ENCODE data around the gene PRKCZ. TPM values are rescaled to one million over a fixed set of nuclear protein-coding genes. Genes with fewer than 3 reads are reported as not detected.

The PRKCZ gene
- total RNA-seq, 2 donors from 2014 or later, result 50.4 to 72.2 TPM

- Histone ChIP-seq H3K36me3 (no peaks in the 10 kb centered on the region), H3K27ac (no peak overlapping the region), H3K4me1 (no peaks in the 10 kb centered on the region), H3K4me3 (no peak overlapping the region), H3K9ac (ENCODE audit: low read depth in 2 of 2, low read length in 2 of 2) (no peak overlapping the region), H3K9me3 (no peaks in the 10 kb centered on the region), H3K27me3 (no peaks in the 10 kb centered on the region)
- no peak for DNase-seq
- intact Hi-C loops (cut with DNase I), result no loop called here
- TF ChIP-seq, protein P1, sequence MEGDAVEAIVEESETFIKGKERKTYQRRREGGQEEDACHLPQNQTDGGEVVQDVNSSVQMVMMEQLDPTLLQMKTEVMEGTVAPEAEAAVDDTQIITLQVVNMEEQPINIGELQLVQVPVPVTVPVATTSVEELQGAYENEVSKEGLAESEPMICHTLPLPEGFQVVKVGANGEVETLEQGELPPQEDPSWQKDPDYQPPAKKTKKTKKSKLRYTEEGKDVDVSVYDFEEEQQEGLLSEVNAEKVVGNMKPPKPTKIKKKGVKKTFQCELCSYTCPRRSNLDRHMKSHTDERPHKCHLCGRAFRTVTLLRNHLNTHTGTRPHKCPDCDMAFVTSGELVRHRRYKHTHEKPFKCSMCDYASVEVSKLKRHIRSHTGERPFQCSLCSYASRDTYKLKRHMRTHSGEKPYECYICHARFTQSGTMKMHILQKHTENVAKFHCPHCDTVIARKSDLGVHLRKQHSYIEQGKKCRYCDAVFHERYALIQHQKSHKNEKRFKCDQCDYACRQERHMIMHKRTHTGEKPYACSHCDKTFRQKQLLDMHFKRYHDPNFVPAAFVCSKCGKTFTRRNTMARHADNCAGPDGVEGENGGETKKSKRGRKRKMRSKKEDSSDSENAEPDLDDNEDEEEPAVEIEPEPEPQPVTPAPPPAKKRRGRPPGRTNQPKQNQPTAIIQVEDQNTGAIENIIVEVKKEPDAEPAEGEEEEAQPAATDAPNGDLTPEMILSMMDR (IDR thresholded peaks at IDR 0.05), result no peak
Measured at GRCh38 chr1:2085080-2085479, 34.9 kb downstream of the PRKCZ start.

- Histone ChIP-seq H3K9ac (ENCODE audit: low read depth in 2 of 2, low read length in 2 of 2) (no peak overlapping the region), H3K27ac (no peak overlapping the region), H3K4me1 (no peaks in the 10 kb centered on the region), H3K36me3 (no peaks in the 10 kb centered on the region), H3K27me3 (no peaks in the 10 kb centered on the region), H3K9me3 (no peaks in the 10 kb centered on the region), H3K4me3 (no peak overlapping the region)
- intact Hi-C loops (cut with DNase I), result no loop called here
- TF ChIP-seq, protein P1 (IDR thresholded peaks at IDR 0.05), result no peak
- DNase-seq, result no peak
Measured at GRCh38 chr1:2086446-2087078, 36.4 kb downstream of the PRKCZ start.

DNA sequence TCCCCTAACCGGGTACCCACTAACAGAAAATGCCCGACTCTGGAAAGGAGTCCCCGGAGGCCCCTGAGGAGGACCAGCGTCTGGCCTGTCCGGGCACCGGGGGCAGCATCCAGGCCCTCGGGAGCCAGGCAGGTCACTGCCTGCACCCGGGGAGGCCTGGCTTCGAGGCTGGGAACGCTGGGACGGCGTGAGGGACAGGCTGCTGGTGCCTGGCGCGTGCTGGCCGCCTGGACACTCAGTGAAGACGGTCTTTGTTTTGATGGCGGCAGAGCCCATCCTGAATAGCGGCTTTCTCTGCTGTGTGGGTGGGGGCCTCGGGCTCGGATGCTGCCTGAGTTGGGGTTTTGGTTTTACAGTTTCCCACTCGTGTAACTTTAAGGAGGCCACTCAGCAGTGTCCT is 37.6 kb downstream of the PRKCZ start:
- intact Hi-C loops (cut with DNase I), result no loop called here
- Histone ChIP-seq H3K4me1 (no peaks in the 10 kb centered on the region), H3K27me3 (no peaks in the 10 kb centered on the region), H3K4me3 (no peak overlapping the region), H3K9ac (ENCODE audit: low read depth in 2 of 2, low read length in 2 of 2) (no peak overlapping the region), H3K9me3 (no peaks in the 10 kb centered on the region), H3K27ac (no peak overlapping the region), H3K36me3 (no peaks in the 10 kb centered on the region)
- no peak for DNase-seq
- TF ChIP-seq, protein P1 (IDR thresholded peaks at IDR 0.05), result no peak

DNA sequence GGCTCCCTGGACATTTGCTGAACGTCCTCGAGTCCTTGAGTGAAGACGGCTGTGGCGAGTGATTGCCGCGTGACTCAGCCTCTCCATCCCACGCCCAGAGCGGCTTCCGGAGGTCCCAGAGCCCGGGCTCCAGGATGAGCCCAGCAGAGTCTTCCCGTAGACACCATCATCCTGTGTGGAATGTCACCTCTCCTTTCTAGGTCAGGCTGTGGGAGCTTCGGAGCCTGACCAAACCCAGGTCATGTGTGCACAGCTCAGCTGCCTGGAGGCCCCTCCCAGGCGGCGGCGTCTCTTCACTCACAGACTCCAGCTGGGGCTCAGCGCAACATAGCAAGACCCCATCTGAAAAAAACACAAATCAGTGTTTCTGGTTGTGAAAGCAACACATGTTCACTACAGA is 38.2 kb downstream of the PRKCZ start:
- Histone ChIP-seq H3K4me1 (no peaks in the 10 kb centered on the region), H3K9ac (ENCODE audit: low read depth in 2 of 2, low read length in 2 of 2) (no peak overlapping the region), H3K27me3 (no peaks in the 10 kb centered on the region), H3K36me3 (no peaks in the 10 kb centered on the region), H3K9me3 (no peaks in the 10 kb centered on the region), H3K27ac (no peak overlapping the region), H3K4me3 (no peak overlapping the region)
- TF ChIP-seq, protein P1 (IDR thresholded peaks at IDR 0.05), result no peak
- intact Hi-C loops (cut with DNase I), result no loop called here
- DNase-seq, result no peak

DNA sequence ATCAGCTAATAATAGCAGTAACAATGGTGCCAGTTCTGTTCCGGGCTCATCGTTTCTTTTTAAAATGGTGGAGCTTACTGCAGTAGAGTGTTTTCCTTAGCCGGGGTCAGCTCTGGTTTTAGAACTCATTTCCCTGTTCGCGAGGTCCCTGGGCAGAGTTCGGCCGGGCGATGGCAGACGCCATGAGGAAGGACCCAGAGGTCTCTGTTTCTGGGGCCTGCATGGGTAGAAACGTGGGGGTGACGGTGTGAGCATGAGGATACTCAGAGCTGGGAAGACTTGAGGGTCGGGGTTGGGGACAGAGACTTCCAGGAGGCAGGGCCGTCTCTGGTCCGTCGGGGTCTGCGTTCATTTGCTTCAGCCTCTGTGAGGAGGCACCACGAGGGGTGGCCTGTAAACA is 38.8 kb downstream of the PRKCZ start:
- DNase-seq, result no peak
- no peak overlapping the region for H3K27ac ChIP-seq
- TF ChIP-seq, protein P1 (IDR thresholded peaks at IDR 0.05), result no peak

More for the DNA sequence above, 38.8 kb downstream of the PRKCZ start:
- no peaks in the 10 kb centered on the region for H3K27me3 ChIP-seq
- H3K9ac ChIP-seq (ENCODE audit: low read depth in 2 of 2, low read length in 2 of 2), result no peak overlapping the region
- no peaks in the 10 kb centered on the region for H3K9me3 ChIP-seq
- no peak overlapping the region for H3K4me3 ChIP-seq
- intact Hi-C loops (cut with DNase I), result no loop called here
- H3K4me1 ChIP-seq, result no peaks in the 10 kb centered on the region
- no peaks in the 10 kb centered on the region for H3K36me3 ChIP-seq

All from colonic mucosa (tissue), 4 donors.